HG03045 (cell line): ENCODE results near the gene CERS6.

ENCODE experiments used
- ATAC-seq: cut with Tn5 transposase; IDR thresholded peaks from one replicate; pipeline ENCODE4 v1.9.1; 2021; ENCODE audit warnings: mild to moderate bottlenecking, moderate library complexity; ENCODE audit not compliant: unreplicated experiment

Gene CERS6

DNA sequence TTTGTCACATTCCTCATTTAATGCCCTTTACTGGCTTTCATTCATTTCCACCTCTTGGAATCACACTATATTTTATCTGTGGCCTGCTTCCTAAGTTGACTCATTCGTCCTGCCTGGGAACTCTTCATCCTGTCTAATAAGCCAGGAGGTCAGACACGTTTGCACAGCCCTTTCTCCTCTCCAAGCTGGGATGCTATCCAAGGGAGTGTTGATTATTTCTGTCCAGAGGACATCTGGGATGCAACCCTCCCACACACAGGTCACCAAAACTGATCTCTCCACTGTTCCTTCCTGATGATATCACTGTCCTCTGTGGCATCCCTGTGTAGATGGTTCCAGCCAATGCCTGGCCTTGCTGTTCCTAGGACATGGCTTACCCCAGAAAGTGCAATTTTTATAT is 266.5 kb downstream of the CERS6 start:
- no peak for ATAC-seq

GRCh38 chr2:168723275-168723899 is 267.3 kb downstream of the CERS6 start:
- no peak for ATAC-seq

GRCh38 chr2:168726375-168726774 is 270.3 kb downstream of the CERS6 start:
- no peak for ATAC-seq

- ATAC-seq, result no peak
Measured at GRCh38 chr2:168727904-168728470, 271.9 kb downstream of the CERS6 start.

GRCh38 chr2:168729455-168729854 is 273.4 kb downstream of the CERS6 start:
- no peak for ATAC-seq

DNA sequence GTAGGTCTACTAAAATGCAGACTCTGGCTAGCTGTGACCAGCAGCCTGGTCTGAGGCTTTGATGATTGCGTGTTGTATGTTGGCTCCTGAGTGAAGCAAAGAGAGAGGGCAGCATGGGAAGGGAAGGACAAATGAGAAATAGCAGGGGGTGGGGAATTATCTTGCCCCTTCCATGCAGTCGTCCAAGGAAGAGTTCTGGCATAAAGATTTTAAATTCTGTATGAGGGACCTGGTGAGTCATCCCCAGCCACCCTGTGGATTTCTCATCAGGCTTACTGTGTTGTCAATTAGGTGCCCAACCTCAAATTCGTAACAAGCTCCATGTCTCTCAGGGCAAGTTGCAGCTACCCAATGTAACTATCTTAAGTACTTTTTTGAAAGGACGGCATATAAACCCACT is 274.3 kb downstream of the CERS6 start:
- no peak for ATAC-seq

- no peak for ATAC-seq
Measured at GRCh38 chr2:168731002-168731401, 274.9 kb downstream of the CERS6 start.

- ATAC-seq, result no peak
Measured at GRCh38 chr2:168731616-168732015, 275.5 kb downstream of the CERS6 start.

GRCh38 chr2:168732100-168732499 is 276.0 kb downstream of the CERS6 start:
- no peak for ATAC-seq

- ATAC-seq, result no peak
Measured at GRCh38 chr2:168732506-168732905, 276.4 kb downstream of the CERS6 start.

DNA sequence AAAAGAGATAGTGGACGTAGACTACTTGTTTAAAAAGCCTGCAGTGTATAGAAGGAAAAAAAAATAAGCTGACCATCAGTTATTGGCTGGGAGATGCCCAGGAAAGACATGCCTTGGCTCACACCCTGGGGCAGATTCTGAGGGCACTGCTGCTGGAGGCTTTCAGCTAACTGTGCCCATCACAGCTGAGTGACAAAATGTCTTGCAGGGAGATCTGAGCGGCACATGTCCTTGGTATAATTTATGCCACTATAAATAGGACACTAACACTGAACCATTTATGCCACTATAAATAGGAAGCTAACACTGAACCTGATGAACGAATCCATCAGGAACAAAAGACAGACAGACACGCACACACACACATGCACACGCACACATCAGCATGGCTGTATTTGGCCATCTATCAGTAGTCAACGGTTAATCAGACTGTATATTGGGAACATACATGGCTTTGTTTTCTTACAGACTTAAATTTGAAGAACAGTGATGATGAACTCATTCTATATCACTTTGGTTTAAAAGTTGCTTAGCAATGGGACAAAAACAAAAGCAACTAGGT is 278.2 kb downstream of the CERS6 start:
- ATAC-seq, result no peak

DNA sequence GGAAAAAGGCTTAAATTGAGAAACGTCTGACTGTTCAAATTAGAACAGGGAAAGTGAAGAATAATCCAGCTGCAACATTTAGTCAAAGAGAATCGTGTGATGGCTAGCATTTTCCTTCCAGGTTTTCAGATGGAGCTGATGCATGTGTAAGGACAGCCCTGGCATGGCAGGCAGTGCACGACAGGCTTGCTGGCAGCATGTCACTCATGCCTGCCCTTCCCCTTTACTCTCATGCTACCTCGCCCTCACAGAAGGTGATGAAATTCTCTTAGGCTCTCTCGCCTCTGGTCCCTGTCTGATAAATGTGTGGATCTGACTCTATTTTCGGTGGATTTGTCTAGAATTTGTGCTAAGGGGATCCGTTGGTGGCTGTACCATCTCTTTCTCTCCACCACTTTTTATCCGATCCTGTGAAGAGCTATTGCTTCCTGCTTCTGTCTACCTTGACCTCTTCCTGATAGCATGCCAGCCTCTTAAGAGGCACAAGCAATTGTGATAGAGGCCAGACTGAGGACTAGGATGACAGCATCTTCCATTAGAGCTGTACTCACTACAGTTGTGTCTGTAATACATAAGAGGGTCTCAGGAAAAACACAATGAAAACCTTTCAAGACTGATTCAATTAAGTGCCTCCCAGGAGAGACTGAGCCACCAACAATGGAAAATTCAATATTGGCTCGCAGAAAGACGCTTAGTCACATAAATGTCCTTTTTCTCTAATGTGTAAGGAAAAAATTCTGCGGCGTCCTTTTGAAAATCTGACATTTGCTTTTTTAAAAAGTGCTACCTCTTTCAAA is 280.8 kb downstream of the CERS6 start:
- ATAC-seq, result no peak

DNA sequence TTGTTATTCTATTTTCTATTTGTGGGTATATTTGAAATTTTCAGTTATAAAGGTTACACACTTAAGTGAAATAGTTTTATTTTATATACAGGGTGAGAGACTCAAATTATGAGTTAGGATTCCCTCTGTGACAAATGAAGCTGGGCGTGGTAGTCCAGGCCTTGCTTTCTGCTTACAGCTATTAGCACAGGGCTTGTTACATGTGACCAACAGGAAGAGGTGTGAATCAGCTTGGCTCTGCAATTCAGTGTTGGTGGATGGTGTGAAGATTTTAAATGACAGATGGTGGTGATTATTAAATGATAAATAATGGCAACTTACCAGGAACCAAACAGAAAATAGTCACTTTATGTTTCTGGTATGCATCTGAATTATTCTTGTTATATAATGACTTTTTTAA is 282.0 kb downstream of the CERS6 start:
- ATAC-seq, result no peak

- no peak for ATAC-seq
Measured at GRCh38 chr2:168740360-168740759, 284.3 kb downstream of the CERS6 start.

DNA sequence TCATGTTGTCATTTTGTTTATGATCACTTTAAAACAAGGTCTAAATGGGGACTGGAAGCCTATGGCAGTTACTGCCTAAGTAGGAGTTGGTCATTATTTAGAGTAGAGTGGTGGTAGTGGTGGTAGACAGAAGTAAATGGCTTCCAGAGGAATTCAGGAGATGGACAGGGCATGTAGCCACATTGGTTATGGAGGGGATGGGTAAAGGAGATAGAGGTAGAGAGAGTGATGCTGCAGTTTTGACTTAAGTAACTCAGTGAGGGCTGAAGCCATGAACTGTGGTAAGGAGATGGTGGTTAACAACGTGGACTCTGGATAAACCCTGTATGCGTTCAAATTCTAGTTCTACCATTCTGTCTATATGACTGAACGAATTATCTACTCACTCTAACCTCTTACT is 284.7 kb downstream of the CERS6 start:
- no peak for ATAC-seq

DNA sequence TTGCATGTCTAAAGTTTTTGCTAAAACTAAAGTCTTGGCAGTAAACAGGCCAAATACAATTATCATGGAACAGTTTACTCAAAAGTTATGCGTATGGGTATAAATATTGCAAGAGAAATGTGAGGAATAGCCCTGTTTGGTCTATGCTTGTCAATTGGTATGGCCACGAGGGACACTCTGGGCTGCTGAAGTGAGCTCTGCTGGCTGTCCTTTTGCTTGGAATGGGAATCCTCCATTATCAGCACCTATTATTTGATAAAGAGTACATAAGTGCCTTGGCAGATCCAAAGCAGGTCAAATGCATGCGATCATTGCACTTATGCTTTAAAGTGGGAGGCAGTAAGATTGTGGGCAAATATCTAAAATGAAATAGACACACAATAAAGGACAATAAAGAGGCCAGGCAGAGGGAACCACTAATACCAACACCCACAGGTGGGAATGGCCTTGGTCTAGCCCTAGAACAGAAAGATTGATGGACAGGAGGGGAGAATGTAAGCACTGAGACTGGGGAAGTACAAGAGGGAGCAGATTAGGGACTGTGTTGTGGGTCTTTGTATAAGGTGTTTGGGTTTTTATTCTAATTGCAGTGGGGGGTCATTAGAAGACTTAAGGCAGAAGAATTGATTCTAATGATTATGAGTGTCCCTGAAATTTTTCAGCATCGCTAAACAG is 286.3 kb downstream of the CERS6 start:
- no peak for ATAC-seq

- ATAC-seq, result no peak
Measured at GRCh38 chr2:168744844-168745243, 288.8 kb downstream of the CERS6 start.

DNA sequence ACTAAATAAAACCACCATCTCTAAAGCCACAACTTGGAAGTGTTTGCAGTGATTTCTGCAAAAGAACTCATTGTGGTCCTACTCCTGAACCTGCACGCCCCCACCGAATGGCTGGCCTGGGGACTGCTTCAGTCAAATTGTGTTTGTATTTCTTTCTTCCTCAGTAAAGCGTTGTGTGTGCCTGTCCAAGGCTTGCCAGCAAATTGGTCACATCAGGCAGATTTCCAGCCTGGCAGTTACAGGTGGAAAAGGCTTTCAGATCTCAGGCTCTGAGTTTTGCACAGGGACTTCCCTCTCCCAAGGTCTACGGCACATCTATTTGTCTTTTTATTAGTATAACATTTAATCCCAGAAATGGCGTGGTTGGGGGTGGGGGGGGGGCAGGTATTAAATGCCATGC is 292.4 kb downstream of the CERS6 start:
- ATAC-seq, result no peak

GRCh38 chr2:168749297-168749696 is 293.2 kb downstream of the CERS6 start:
- no peak for ATAC-seq

GRCh38 chr2:168751104-168751740 is 295.1 kb downstream of the CERS6 start:
- peak; percentile 57 for ATAC-seq

DNA sequence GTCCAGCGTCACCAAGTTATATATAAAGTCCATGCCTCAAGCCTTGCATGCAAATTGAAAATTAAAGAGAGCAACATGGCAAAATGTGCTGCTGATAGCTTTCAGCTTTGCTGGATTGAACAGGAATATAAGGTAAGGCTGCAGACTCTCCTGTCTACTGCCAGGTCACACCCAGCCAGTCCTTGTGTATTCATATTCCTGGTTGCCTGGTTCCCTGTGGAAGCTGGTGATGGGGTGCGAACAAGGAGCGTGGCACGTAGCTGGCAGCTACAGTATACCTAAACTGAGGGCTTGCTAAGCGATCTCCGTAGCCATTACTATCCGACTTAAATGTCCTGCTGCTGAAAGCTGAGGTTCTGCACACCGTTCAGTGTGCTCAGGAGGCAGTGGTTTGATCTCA is 296.3 kb downstream of the CERS6 start:
- no peak for ATAC-seq
